Osteocyte (in vitro differentiated cells): Measurements from ENCODE around the gene SPPL2A. TPM values are rescaled to one million over a fixed set of nuclear protein-coding genes. Genes with fewer than 3 reads are reported as not detected.

Experiments
- DNase-seq: peaks from one replicate; pipeline ENCODE4 v3.0.0; 2021; ENCODE audit warnings: mixed read lengths; ENCODE audit not compliant: unreplicated experiment; ENCODE audit errors: extremely low spot score
- H3K27ac Mint-ChIP-seq: one replicate; pipeline ENCODE4 v1.8.0; 2021; ENCODE audit warnings: mild to moderate bottlenecking, mixed read lengths; ENCODE audit not compliant: unreplicated experiment
- H3K27me3 Mint-ChIP-seq: one replicate; pipeline ENCODE4 v1.8.0; 2021; ENCODE audit warnings: mixed read lengths; ENCODE audit not compliant: unreplicated experiment
- H3K36me3 Mint-ChIP-seq: one replicate; pipeline ENCODE4 v1.8.0; 2021; ENCODE audit warnings: mixed read lengths; ENCODE audit not compliant: unreplicated experiment
- H3K4me1 Mint-ChIP-seq: one replicate; pipeline ENCODE4 v1.8.0; 2021; ENCODE audit warnings: mixed read lengths; ENCODE audit not compliant: unreplicated experiment
- H3K4me3 Mint-ChIP-seq: one replicate; pipeline ENCODE4 v1.8.0; 2021; ENCODE audit warnings: mild to moderate bottlenecking, moderate library complexity, mixed read lengths; ENCODE audit not compliant: unreplicated experiment
- H3K9me3 Mint-ChIP-seq: one replicate; pipeline ENCODE4 v1.8.0; 2021; ENCODE audit warnings: mixed read lengths; ENCODE audit not compliant: unreplicated experiment
- total RNA-seq: library from RNA; stranded (reverse); gene quantifications from 2 replicates; pipeline ENCODE4 v1.2.1, GENCODE V29; 2021
- TF ChIP-seq, protein P1 (sequence below): fragments of 200-600 bp; sonication (generic); IDR thresholded peaks from 2 replicates; pipeline ENCODE4 v1.5.0; 2021; ENCODE audit warnings: antibody characterized with exemption, mild to moderate bottlenecking, moderate library complexity

The SPPL2A gene
- total RNA-seq, 1 donor from 2014 or later: 118 TPM

DNA sequence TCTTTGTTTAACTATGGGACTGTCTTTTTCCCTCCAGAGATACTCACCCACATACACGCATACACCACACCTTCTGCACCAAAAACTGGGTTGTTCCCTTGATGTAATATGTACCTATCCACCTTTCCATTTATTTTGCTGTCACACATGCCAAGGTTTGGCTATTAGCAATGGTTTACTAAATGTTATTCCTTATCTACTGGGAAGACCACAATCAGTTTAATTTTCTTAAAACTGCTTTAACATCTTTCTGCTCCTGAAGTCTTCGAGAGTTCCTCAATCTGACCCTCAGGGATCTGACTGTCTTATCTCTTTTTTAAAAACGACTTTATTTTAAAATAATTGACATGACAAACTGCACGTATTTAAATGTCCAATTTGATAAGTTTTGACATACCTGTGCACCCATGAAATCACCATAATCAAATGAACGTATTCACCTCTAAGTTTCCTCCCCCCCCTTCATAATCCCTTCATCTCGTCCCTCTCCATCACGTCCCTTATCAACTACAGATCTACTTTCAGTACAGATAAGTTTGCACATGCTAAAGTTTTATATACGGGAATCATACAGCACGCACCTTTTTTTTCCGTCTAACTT lies 78.1 kb downstream of the SPPL2A start:
- TF ChIP-seq, protein P1, sequence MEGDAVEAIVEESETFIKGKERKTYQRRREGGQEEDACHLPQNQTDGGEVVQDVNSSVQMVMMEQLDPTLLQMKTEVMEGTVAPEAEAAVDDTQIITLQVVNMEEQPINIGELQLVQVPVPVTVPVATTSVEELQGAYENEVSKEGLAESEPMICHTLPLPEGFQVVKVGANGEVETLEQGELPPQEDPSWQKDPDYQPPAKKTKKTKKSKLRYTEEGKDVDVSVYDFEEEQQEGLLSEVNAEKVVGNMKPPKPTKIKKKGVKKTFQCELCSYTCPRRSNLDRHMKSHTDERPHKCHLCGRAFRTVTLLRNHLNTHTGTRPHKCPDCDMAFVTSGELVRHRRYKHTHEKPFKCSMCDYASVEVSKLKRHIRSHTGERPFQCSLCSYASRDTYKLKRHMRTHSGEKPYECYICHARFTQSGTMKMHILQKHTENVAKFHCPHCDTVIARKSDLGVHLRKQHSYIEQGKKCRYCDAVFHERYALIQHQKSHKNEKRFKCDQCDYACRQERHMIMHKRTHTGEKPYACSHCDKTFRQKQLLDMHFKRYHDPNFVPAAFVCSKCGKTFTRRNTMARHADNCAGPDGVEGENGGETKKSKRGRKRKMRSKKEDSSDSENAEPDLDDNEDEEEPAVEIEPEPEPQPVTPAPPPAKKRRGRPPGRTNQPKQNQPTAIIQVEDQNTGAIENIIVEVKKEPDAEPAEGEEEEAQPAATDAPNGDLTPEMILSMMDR: no peak
- H3K9me3 Mint-ChIP-seq: no peaks in the 10 kb centered on the region
- peaks cover 2% of the 10 kb centered on the region for H3K36me3 Mint-ChIP-seq
- no peak for DNase-seq
- H3K4me1 Mint-ChIP-seq: peaks cover 44% of the 10 kb centered on the region
- H3K27me3 Mint-ChIP-seq: no peaks in the 10 kb centered on the region
- H3K27ac Mint-ChIP-seq: peak overlapping the region; percentile 95
- H3K4me3 Mint-ChIP-seq: peak overlapping the region; percentile 99

DNA sequence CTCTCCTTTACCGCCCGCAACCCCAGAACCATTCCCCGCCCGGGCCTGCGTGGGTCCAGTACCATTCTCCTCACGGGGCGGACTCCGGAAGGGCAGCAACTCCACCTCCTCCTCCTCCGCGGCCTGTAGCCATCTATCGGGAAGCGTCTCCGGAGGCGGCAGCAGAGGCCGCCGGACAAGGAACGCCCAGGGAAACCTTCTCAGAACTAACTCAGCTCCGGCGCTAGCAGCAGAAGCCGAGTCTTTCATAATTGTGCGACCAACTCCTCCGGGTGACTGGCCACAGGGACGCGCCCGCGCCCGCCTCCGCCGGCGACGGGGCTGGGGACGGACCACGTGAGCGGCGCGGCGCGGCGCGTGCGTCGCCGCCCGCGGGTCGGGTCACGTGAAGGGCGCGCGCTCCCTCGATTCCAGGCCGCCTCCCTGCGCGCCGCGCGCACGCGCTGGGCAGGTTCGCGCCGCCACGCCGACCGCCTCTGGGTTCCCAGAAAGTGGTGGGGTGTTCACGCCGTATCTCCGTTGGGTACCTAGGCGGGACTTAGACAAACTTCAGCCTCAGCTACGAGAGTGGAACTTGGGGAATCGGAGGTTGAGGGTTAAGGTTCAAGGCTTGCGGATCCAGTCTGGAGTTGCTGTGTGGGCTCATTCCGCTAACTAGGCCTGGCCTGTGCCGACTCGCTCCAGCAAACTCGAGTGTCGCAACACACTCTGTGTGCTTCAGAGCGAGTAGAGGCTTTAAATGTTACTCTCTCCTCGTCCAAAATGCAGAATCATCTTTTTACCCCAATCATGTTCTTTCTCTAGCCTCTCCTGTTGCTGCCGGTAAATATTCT lies 78.8 kb downstream of the SPPL2A start, which contains the start of gene TRPM7:
Gene TRPM7 (minus strand): TSS at position 329 of the 833 bp plus-strand sequence. CDS start 264 bp downstream, at position 65.
- Mint-ChIP-seq H3K4me3 (peak within 1 kb of the TSS; percentile 99), H3K36me3 (peaks cover 2% of the 10 kb centered on the region), H3K27ac (peak within 1 kb of the TSS; percentile 97), H3K4me1 (peaks cover 45% of the 10 kb centered on the region), H3K27me3 (no peaks in the 10 kb centered on the region), H3K9me3 (no peaks in the 10 kb centered on the region)
- DNase-seq: peak; percentile 95
- TF ChIP-seq, protein P1: no peak

DNA sequence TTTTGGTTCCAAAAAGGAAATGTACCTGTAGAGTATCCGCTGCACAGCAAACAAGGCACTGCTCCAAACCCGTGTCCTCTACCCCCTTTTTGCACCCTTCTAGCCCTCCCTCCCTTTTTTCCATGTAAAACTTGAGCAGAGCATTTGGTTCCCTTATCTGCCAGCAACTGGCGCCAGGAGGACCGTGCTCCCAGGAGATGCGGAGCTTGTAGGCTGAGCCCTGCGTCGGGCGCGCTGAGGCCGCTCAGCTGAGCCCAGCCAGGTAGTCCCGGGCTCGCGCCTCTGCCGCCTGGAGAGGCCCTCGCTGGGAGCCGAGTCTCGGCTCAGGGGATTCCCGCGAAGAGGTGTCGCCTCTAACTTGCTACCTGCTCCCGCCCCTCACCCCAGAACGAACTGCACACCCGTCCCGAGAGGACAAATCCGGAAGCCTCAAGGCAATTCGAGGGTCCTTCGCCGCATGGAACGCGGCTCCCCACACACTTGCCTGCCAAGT lies 79.5 kb downstream of the SPPL2A start:
- peak; percentile 85 for DNase-seq
- no peaks in the 10 kb centered on the region for H3K9me3 Mint-ChIP-seq
- H3K4me3 Mint-ChIP-seq: peak overlapping the region; percentile 99
- peaks cover 6% of the 10 kb centered on the region for H3K36me3 Mint-ChIP-seq
- peak overlapping the region; percentile 97 for H3K27ac Mint-ChIP-seq
- no peaks in the 10 kb centered on the region for H3K27me3 Mint-ChIP-seq
- TF ChIP-seq, protein P1: no peak
- H3K4me1 Mint-ChIP-seq: peaks cover 48% of the 10 kb centered on the region

DNA sequence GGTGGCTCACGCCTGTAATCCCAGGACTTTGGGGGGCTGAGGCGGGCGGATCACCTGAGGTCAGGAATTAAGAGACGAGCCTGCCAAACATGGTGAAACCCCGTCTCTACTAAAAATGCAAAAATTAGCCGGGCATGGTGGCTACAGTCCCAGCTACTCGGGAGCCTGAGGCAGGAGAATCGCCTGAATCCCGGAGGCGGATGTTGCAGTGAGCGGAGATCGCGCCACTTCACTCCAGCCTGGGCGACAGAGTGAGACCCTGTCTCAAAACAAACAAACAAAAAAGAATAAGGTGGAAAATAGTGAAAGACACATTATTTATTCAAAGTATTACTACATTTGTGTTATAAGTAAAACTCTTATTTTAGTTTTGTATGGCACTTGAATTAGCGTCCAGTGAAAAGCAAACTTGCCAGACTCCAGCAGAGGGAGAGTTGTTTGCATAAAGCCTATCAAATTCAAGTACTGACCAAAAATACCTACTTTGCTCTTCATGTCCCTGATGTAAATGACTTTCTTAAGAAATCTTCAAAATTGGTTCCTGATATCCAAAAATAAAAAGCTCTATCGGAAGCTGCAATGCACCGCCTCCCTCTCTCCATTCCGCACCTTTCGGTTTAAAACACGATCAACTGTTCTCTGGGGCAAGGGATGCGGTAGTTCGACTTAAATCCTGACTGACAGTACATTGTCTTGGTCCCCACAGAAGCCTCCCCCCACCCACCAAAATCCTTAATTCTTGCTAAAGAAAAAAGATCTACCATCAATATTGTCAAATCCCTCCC lies 80.1 kb downstream of the SPPL2A start:
- DNase-seq: no peak
- no peaks in the 10 kb centered on the region for H3K9me3 Mint-ChIP-seq
- peaks cover 48% of the 10 kb centered on the region for H3K4me1 Mint-ChIP-seq
- H3K27me3 Mint-ChIP-seq: no peaks in the 10 kb centered on the region
- peaks cover 6% of the 10 kb centered on the region for H3K36me3 Mint-ChIP-seq
- H3K27ac Mint-ChIP-seq: peak overlapping the region; percentile 97
- TF ChIP-seq, protein P1: peak; percentile 33
- H3K4me3 Mint-ChIP-seq: peak overlapping the region; percentile 99
